ENCODE measurements around the gene FBXL4.

Gene FBXL4

GRCh38 chr6:98975421-98975820, 27.7 kb upstream of the FBXL4 start:
- Histone ChIP-seq H3K27me3 (replicated peaks) (no peaks in the 10 kb centered on the region), H3K27ac (no peak overlapping the region), H3K36me3 (replicated peaks) (no peaks in the 10 kb centered on the region), H3K4me3 (ENCODE audit: low read depth, low read length) (no peak overlapping the region)
- in situ Hi-C loops (cut with HindIII; ENCODE audit: low pct_ligation_motif_present, low sequenced_read_pairs): no loop called here
- no peak for TF ChIP-seq CTCF (IDR thresholded peaks at IDR 0.05; ENCODE audit: low read depth, low read length, missing control alignments)
- DNase-seq: no peak

GRCh38 chr6:98974309-98974708, 26.6 kb upstream of the FBXL4 start:
- H3K27ac ChIP-seq: no peak overlapping the region
- no peak for DNase-seq
- in situ Hi-C loops (cut with HindIII; ENCODE audit: low pct_ligation_motif_present, low sequenced_read_pairs): no loop called here
- no peaks in the 10 kb centered on the region for H3K27me3 ChIP-seq (replicated peaks)
- H3K4me3 ChIP-seq (ENCODE audit: low read depth, low read length): no peak overlapping the region
- no peak for TF ChIP-seq CTCF (IDR thresholded peaks at IDR 0.05; ENCODE audit: low read depth, low read length, missing control alignments)
- H3K36me3 ChIP-seq (replicated peaks): no peaks in the 10 kb centered on the region

- Histone ChIP-seq H3K4me3 (ENCODE audit: low read depth, low read length) (no peak overlapping the region), H3K36me3 (replicated peaks) (no peaks in the 10 kb centered on the region), H3K27me3 (replicated peaks) (no peaks in the 10 kb centered on the region), H3K27ac (no peak overlapping the region)
- no peak for TF ChIP-seq CTCF (IDR thresholded peaks at IDR 0.05; ENCODE audit: low read depth, low read length, missing control alignments)
- DNase-seq: no peak
- in situ Hi-C loops (cut with HindIII; ENCODE audit: low pct_ligation_motif_present, low sequenced_read_pairs): no loop called here
Observed at GRCh38 chr6:98973571-98973970, 25.8 kb upstream of the FBXL4 start.

- no peak for TF ChIP-seq CTCF (IDR thresholded peaks at IDR 0.05; ENCODE audit: low read depth, low read length, missing control alignments)
- Histone ChIP-seq H3K4me3 (ENCODE audit: low read depth, low read length) (no peak overlapping the region), H3K36me3 (replicated peaks) (no peaks in the 10 kb centered on the region), H3K27me3 (replicated peaks) (no peaks in the 10 kb centered on the region), H3K27ac (no peak overlapping the region)
- no peak for DNase-seq
- in situ Hi-C loops (cut with HindIII; ENCODE audit: low pct_ligation_motif_present, low sequenced_read_pairs): no loop called here
Observed at GRCh38 chr6:98971303-98971702, 23.6 kb upstream of the FBXL4 start.

GRCh38 chr6:98970469-98970868, 22.7 kb upstream of the FBXL4 start:
- TF ChIP-seq CTCF (IDR thresholded peaks at IDR 0.05; ENCODE audit: low read depth, low read length, missing control alignments): no peak

GRCh38 chr6:98967616-98968015, 19.9 kb upstream of the FBXL4 start:
- H3K4me3 ChIP-seq (ENCODE audit: low read depth, low read length): no peak overlapping the region
- H3K36me3 ChIP-seq (replicated peaks): no peaks in the 10 kb centered on the region
- no peak overlapping the region for H3K27ac ChIP-seq
- no peak for TF ChIP-seq CTCF (IDR thresholded peaks at IDR 0.05; ENCODE audit: low read depth, low read length, missing control alignments)
- H3K27me3 ChIP-seq (replicated peaks): no peaks in the 10 kb centered on the region
- DNase-seq: no peak
- in situ Hi-C loops (cut with HindIII; ENCODE audit: low pct_ligation_motif_present, low sequenced_read_pairs): no loop called here

More at GRCh38 chr6:98970469-98970868, 22.7 kb upstream of the FBXL4 start:
- Histone ChIP-seq H3K27me3 (replicated peaks) (no peaks in the 10 kb centered on the region), H3K4me3 (ENCODE audit: low read depth, low read length) (no peak overlapping the region), H3K27ac (no peak overlapping the region), H3K36me3 (replicated peaks) (no peaks in the 10 kb centered on the region)
- in situ Hi-C loops (cut with HindIII; ENCODE audit: low pct_ligation_motif_present, low sequenced_read_pairs): no loop called here
- DNase-seq: no peak

Data from brain microvascular endothelial cell (primary cell).